ENCODE measurements around the gene KRTAP10-11.

Gene KRTAP10-11

DNA sequence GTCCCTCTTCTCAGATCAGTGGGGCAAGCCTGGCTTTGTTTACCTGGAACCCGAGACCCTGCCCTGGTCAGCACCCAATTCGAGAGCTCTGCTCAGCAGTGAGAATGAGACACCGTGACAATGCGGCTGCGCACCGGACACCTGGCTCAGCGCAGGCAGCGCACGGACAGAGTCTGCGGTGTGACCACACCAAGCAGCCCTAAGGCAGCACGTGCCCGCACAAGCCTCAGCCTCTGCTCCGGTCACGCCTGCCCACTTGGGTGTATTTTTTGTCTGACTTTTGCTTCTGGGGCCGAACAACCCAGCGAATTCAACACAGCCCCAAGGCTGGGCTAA lies 29.7 kb upstream of the KRTAP10-11 start:
- no peak for DNase-seq (ENCODE audit: low read depth)
- no peak for TF ChIP-seq CTCF (IDR thresholded peaks at IDR 0.05; ENCODE audit: insufficient read depth, low read depth, low read length, missing control alignments)
- no peak overlapping the region for H3K4me3 ChIP-seq (ENCODE audit: low read depth, low read length)

DNA sequence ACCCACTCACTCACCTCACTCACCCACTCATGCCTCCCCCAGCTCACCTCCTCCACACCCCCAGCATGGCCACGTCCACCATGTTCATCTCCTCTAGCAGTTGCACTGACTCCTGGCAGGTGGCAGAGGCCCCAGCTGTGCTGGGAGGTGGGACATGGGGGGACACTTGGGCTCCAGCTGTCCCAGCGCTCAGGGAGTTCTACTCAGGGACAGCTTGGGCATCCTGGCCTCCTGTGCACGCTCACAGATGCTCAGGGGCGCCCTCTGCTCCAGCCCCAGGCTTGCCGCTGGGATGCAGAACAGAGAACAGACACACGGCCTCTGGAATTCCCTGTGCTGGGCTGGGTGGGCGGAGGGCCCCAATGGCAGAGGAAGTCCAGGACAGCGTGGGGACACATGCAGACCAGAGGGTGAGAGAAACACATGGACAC lies 29.1 kb upstream of the KRTAP10-11 start:
- DNase-seq (ENCODE audit: low read depth), result no peak
- TF ChIP-seq CTCF (IDR thresholded peaks at IDR 0.05; ENCODE audit: insufficient read depth, low read depth, low read length, missing control alignments), result no peak
- H3K4me3 ChIP-seq (ENCODE audit: low read depth, low read length), result no peak overlapping the region

- peak; percentile 21 for DNase-seq (ENCODE audit: low read depth)
- no peak overlapping the region for H3K4me3 ChIP-seq (ENCODE audit: low read depth, low read length)
- peak; percentile 13 for TF ChIP-seq CTCF (IDR thresholded peaks at IDR 0.05; ENCODE audit: insufficient read depth, low read depth, low read length, missing control alignments)
These were observed 27.7 kb upstream of the KRTAP10-11 start for GRCh38 chr21:44618504-44618903.

DNA sequence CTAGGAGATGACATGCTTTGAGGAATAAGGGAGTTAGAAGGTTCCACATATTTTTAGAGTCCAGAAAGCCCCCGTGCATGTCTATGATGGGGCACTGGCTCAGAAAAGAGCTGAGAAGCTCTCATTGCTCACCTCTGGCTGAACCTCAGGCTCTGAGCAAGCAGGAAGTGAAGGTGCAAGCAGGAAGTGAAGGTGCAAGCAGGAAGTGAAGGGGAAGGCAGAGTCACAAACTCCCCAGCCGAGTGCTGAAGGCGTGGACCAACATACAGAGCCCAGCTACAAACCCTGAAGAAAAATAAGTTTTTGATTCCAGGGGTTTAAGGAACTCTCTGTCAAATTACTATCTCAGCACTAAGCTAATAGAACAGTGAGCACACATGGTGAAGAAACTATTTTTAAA lies 27.3 kb upstream of the KRTAP10-11 start:
- H3K4me3 ChIP-seq (ENCODE audit: low read depth, low read length), result no peak overlapping the region
- no peak for DNase-seq (ENCODE audit: low read depth)
- TF ChIP-seq CTCF (IDR thresholded peaks at IDR 0.05; ENCODE audit: insufficient read depth, low read depth, low read length, missing control alignments), result no peak

DNA sequence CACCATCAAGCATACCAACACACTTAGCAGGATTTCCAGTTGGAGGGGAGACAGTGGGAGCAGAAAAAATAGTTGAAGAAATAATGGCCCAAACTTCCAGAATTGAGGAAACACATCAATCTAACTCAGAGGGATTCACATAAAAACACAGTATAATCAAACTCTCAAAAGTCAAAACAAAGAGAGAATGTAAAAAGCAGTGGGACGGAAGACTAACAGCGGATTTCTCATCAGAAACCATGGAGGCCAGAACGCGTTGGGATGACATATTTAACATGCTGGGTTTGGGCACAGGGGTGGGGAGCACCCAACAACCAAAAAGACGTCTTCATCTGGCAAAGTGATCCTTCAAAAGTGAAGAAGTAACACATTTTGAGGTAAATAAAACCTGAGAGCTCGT lies 26.3 kb upstream of the KRTAP10-11 start:
- H3K4me3 ChIP-seq (ENCODE audit: low read depth, low read length), result no peak overlapping the region
- TF ChIP-seq CTCF (IDR thresholded peaks at IDR 0.05; ENCODE audit: insufficient read depth, low read depth, low read length, missing control alignments), result no peak
- DNase-seq (ENCODE audit: low read depth), result no peak

DNA sequence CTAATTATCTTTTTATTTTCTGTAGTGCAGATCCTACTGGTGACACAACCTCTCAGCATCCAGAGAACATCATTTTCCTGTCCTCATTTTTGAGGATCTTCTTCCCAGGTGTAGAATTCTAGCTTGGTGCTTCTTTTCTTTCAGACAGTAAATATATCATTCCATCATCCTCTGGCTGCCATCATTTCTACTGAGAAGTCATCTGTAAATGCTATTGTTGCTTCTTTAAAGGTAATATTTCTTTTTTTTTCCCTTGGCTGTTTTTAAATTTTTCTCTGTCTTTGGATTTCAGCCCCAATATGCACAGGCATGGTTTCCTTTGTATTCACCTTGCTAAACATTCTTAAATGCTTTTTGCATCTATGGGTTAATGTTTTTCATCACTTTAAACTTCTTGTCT lies 22.6 kb upstream of the KRTAP10-11 start:
- H3K4me3 ChIP-seq (ENCODE audit: low read depth, low read length), result no peak overlapping the region
- no peak for TF ChIP-seq CTCF (IDR thresholded peaks at IDR 0.05; ENCODE audit: insufficient read depth, low read depth, low read length, missing control alignments)
- DNase-seq (ENCODE audit: low read depth), result no peak

- H3K4me3 ChIP-seq (ENCODE audit: low read depth, low read length), result no peak overlapping the region
- no peak for DNase-seq (ENCODE audit: low read depth)
- no peak for TF ChIP-seq CTCF (IDR thresholded peaks at IDR 0.05; ENCODE audit: insufficient read depth, low read depth, low read length, missing control alignments)
These were observed 20.5 kb upstream of the KRTAP10-11 start for GRCh38 chr21:44625756-44626155.
